PC-9 (cell line): ENCODE results near the gene ZSWIM8.

Source experiments
- CTCF ChIP-seq: fragments of 200-600 bp; sonication (generic); conservative IDR thresholded peaks from 2 replicates; pipeline ENCODE4 v1.6.1; 2017; ENCODE audit warnings: mixed run types, antibody characterized with exemption, mild to moderate bottlenecking, moderate library complexity
- EZH2 ChIP-seq: fragments of 200-600 bp; sonication (generic); IDR thresholded peaks from 2 replicates; pipeline ENCODE4 v1.8.0; 2017; ENCODE audit warnings: antibody characterized with exemption, low read depth

DNA sequence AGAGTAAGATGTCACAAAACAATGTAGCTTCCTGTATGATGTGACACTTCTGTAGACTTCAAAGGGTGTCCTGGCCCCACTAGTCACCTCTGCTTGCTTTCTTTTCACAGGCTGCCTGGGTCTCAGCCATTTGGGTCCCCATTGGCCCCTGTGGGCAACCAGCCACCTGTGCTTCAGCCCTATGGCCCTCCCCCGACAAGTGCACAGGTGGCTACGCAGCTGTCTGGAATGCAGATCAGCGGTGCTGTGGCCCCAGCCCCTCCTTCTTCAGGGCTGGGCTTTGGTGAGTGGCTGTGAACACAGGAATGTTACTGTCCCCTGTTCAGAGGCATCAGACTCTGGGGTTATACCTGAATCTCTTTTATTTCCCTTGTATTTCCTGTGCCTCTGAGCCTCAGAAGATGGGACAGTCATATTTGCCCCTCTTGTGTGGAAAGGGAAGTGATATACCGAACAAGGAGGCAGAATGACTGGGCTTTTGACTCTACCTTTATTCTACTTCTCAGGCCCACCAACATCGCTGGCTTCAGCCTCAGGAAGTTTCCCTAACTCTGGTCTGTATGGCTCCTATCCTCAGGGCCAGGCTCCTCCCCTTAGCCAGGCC lies 25.8 kb upstream of the ZSWIM8 start:
- no peak for TF ChIP-seq CTCF
- TF ChIP-seq EZH2: no peak
